IPS-15b (cell line): ENCODE data around the gene ZNF600.
"Not testable (repeated sequence)": the region's sequence is repeated elsewhere in the genome, so short reads cannot be mapped to it uniquely, and the experiment has no call there.

Source experiments
- H3K27me3 ChIP-seq: one replicate; pipeline ENCODE4 v1.6.1; 2013; ENCODE audit warnings: low read length; ENCODE audit not compliant: control insufficient read depth, insufficient read depth
- H3K36me3 ChIP-seq: one replicate; pipeline ENCODE4 v1.6.1; 2013; ENCODE audit warnings: low read length; ENCODE audit not compliant: control insufficient read depth, insufficient read depth
- H3K4me1 ChIP-seq: one replicate; pipeline ENCODE4 v1.6.1; 2013; ENCODE audit warnings: mild to moderate bottlenecking, low read length; ENCODE audit not compliant: control insufficient read depth, insufficient read depth
- H3K4me3 ChIP-seq: one replicate; pipeline ENCODE4 v1.5.1; 2013; ENCODE audit warnings: low read depth, low read length
- H3K9ac ChIP-seq: one replicate; pipeline ENCODE4 v1.6.1; 2013; ENCODE audit warnings: low read depth, mild to moderate bottlenecking, low read length
- H3K9me3 ChIP-seq: one replicate; pipeline ENCODE4 v1.6.1; 2013; ENCODE audit warnings: mild to moderate bottlenecking, low read length; ENCODE audit not compliant: control insufficient read depth, insufficient read depth

The ZNF600 gene

DNA sequence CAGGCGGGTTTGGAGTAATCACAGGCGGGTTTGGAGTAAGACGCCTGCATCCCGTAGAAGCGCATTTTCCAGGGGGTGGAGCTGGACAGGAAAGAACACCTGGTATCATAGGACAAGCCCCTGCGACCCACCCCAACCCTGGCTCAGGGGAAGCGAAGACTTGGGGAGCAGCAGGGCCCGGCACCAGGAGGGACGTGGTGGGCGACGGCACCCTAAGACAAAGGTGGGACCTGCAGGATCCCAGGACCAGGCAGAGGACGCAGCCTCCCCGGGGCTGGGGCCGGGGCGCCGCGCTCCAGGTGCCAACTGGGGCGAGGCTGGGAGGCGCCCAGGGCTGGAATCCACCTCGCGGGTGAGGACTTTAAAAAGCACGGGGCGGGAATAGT is 520 bp downstream of the ZNF600 start:
- Histone ChIP-seq H3K27me3 (no peaks in the 10 kb centered on the region), H3K9ac (peak overlapping the region; percentile 81), H3K9me3 (no peaks in the 10 kb centered on the region), H3K4me3 (peak overlapping the region; percentile 64), H3K36me3 (no peaks in the 10 kb centered on the region), H3K4me1 (no peaks in the 10 kb centered on the region)

GRCh38 chr19:52785506-52785905 is 1.1 kb downstream of the ZNF600 start:
- Histone ChIP-seq H3K9me3 (no peaks in the 10 kb centered on the region), H3K27me3 (no peaks in the 10 kb centered on the region), H3K4me1 (no peaks in the 10 kb centered on the region), H3K4me3 (peak overlapping the region; percentile 64), H3K9ac (no peak overlapping the region), H3K36me3 (no peaks in the 10 kb centered on the region)

DNA sequence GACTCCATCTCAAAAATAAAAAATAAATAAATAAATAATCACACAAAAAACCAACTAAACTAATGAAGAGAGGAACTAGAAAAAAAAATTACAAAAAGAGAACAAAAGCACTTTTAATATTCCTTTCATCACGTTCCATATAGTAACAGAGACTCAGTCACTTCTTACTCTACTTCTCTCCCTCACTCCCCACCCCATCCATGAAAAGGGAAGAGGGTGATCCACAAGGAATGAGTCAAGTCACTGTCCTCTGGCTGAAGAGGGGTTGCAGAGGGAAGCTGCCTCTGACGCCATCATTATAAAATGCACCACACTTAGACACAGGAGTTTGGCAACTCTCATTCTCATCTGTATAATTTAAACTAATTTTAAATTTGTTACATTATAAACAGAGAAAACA is 3.7 kb downstream of the ZNF600 start:
- H3K9me3 ChIP-seq, H3K4me1 ChIP-seq, H3K36me3 ChIP-seq, H3K27me3 ChIP-seq, H3K4me3 ChIP-seq, H3K9ac ChIP-seq: not testable (repeated sequence)

DNA sequence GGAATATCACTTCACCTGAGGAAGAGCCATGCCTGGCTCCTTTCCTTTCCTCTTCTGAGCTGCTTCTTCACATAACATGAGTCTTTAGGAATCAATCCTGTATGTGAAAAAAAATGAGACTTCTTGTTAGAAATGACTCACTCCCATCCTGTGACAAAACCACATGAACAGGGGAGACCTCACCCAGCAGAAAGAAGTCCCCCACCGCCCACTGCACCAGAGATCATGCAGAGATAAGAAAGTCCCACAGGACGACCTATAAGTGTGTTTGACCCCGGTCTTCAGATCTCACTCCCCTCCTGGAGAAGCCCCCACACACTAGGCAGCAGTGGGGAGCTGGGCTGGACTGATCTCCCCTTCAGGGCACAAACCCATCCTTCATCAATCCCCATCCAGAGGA is 7.8 kb downstream of the ZNF600 start:
- H3K9ac ChIP-seq, result no peak overlapping the region
- no peaks in the 10 kb centered on the region for H3K9me3 ChIP-seq
- no peaks in the 10 kb centered on the region for H3K4me1 ChIP-seq
- H3K27me3 ChIP-seq, result no peaks in the 10 kb centered on the region
- no peak overlapping the region for H3K4me3 ChIP-seq
- H3K36me3 ChIP-seq, result peaks cover 11% of the 10 kb centered on the region

DNA sequence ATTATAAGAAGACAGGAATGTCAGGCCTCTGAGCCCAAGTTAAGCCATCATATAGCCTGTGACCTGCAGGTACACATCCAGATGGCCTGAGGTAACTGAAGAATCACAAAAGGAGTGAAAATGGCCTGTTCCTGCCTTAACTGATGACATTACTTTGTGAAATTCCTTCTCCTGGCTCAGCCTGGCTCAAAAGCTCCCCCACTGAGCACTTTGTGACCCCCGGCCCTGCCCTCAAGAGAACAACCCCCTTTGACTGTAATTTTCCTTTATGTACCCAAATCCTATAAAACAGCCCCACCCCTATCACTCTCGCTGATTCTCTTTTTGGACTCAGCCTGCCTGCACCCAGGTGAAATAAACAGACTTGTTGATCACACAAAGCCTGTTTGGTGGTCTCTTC is 30.1 kb downstream of the ZNF600 start:
- H3K9me3 ChIP-seq, H3K9ac ChIP-seq, H3K4me3 ChIP-seq, H3K36me3 ChIP-seq, H3K27me3 ChIP-seq, H3K4me1 ChIP-seq: not testable (repeated sequence)

GRCh38 chr19:52749780-52750179 is 36.8 kb downstream of the ZNF600 start:
- Histone ChIP-seq H3K4me1 (peaks cover 7% of the 10 kb centered on the region), H3K36me3 (no peaks in the 10 kb centered on the region), H3K27me3 (no peaks in the 10 kb centered on the region), H3K4me3 (no peak overlapping the region), H3K9me3 (no peaks in the 10 kb centered on the region), H3K9ac (no peak overlapping the region)

- H3K36me3 ChIP-seq, result no peaks in the 10 kb centered on the region
- H3K27me3 ChIP-seq, result no peaks in the 10 kb centered on the region
- peak overlapping the region; percentile 48 for H3K4me3 ChIP-seq
- peaks cover 7% of the 10 kb centered on the region for H3K4me1 ChIP-seq
- no peak overlapping the region for H3K9ac ChIP-seq
- H3K9me3 ChIP-seq, result no peaks in the 10 kb centered on the region
Observed at GRCh38 chr19:52748336-52748950, 38.1 kb downstream of the ZNF600 start.

GRCh38 chr19:52745919-52746318 is 40.7 kb downstream of the ZNF600 start:
- not testable (repeated sequence) for H3K4me1 ChIP-seq, H3K36me3 ChIP-seq, H3K27me3 ChIP-seq, H3K9ac ChIP-seq, H3K4me3 ChIP-seq, H3K9me3 ChIP-seq

DNA sequence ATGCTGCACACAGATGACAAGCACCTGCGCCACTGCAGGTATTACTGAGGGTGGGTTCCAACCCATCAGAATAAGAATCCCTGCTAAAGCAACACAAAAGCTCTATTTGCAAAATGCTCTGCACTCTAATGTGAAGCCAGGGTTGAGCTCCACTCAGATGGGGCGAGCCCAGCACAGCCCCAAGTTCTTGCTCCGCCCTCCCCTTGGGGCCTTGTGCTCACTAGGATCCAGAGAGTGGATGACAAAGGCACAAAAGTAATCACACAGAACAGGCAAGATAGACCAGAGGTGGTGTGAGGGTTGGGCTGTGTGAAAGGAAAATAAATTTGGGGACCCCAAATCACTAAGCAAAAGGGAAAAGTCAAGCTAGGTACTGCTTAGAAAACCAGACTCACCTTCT is 43.5 kb downstream of the ZNF600 start:
- no peak overlapping the region for H3K9ac ChIP-seq
- H3K4me3 ChIP-seq, result no peak overlapping the region
- peaks cover 4% of the 10 kb centered on the region for H3K4me1 ChIP-seq
- H3K9me3 ChIP-seq, result no peaks in the 10 kb centered on the region
- no peaks in the 10 kb centered on the region for H3K27me3 ChIP-seq
- H3K36me3 ChIP-seq, result no peaks in the 10 kb centered on the region

GRCh38 chr19:52742516-52742915 is 44.1 kb downstream of the ZNF600 start:
- Histone ChIP-seq H3K27me3 (no peaks in the 10 kb centered on the region), H3K36me3 (no peaks in the 10 kb centered on the region), H3K4me3 (no peak overlapping the region), H3K9me3 (no peaks in the 10 kb centered on the region), H3K9ac (no peak overlapping the region), H3K4me1 (peaks cover 4% of the 10 kb centered on the region)

GRCh38 chr19:52741951-52742485 is 44.6 kb downstream of the ZNF600 start:
- H3K27me3 ChIP-seq, result no peaks in the 10 kb centered on the region
- peaks cover 4% of the 10 kb centered on the region for H3K4me1 ChIP-seq
- H3K4me3 ChIP-seq, result no peak overlapping the region
- no peak overlapping the region for H3K9ac ChIP-seq
- H3K9me3 ChIP-seq, result no peaks in the 10 kb centered on the region
- H3K36me3 ChIP-seq, result no peaks in the 10 kb centered on the region

- not testable (repeated sequence) for H3K9ac ChIP-seq, H3K36me3 ChIP-seq, H3K4me3 ChIP-seq, H3K27me3 ChIP-seq, H3K4me1 ChIP-seq, H3K9me3 ChIP-seq
Observed at GRCh38 chr19:52741371-52741770, 45.2 kb downstream of the ZNF600 start.
